ENCODE measurements around the gene JAML. TPM values are rescaled to one million over a fixed set of nuclear protein-coding genes. Genes with fewer than 3 reads are reported as not detected.

The JAML gene
- total and polyA plus RNA-seq, 2 of the 13 experiments (the other 11 are each of a cell fraction or from before 2014, with no cell fraction given) = 2.0 to 3.3 TPM

- Histone ChIP-seq H3K4me2 (ENCODE audit: low read depth, low read length) (peak within 1 kb of the TSS; percentile 81), H3K4me3 (replicated peaks in 1 of 3; ENCODE audit: insufficient read depth in 1 of 3, low read depth in 2 of 3, low read length in 3 of 3) (peak within 1 kb of the TSS; percentile 58 to 77 (median 66)), H3K4me1 (ENCODE audit: insufficient read depth, low read length) (peaks cover 43% of the 10 kb centered on the region), H3K27ac (ENCODE audit: extremely low read length, insufficient read depth, low read length) (peak within 1 kb of the TSS; percentile 43), H3K79me2 (ENCODE audit: insufficient read depth, low read length) (peaks cover 7% of the 10 kb centered on the region), H3K27me3 (ENCODE audit: control insufficient read depth in 1 of 2, insufficient read depth in 2 of 2, low read length in 2 of 2) (peaks cover 0 to 22% of the 10 kb centered on the region in 2 experiments; a peak in 4 of 5 replicates), H4K20me1 (ENCODE audit: insufficient read depth, low read length) (no peaks in the 10 kb centered on the region), H2AFZ (ENCODE audit: low read length) (peak within 1 kb of the TSS; percentile 16), H3K36me3 (replicated peaks in 1 of 2; ENCODE audit: control insufficient read depth in 1 of 2, insufficient read depth in 2 of 2, low read length in 2 of 2) (peaks cover 2 to 16% of the 10 kb centered on the region in 2 experiments; a peak in 2 of 5 replicates), H3K9me3 (ENCODE audit: low read length) (no peaks in the 10 kb centered on the region), H3K9ac (ENCODE audit: insufficient read depth, low read depth, low read length) (peak within 1 kb of the TSS; percentile 65)
- in situ Hi-C loops (cut with HindIII; ENCODE audit: extremely low pct_ligation_motif_present, low pct_unique_long_range_greater_than_20kb) (no loop called here), intact Hi-C loops (cut with micrococcal nuclease; ENCODE audit: unreplicated experiment) (loop anchor here (5.0 kb wide), 1 partner anchor 67 kb away; no protein-coding TSS in a partner anchor)
- 1% methylated on average over 14 of the region's 19 CpGs for WGBS (ENCODE audit: low lambda C conversion rate)
- ChIA-PET CTCF (ENCODE audit: low intra/inter-chr PET ratio, low total read pairs) (no interaction called here), POLR2A (interaction anchor here (0.7 to 1.7 kb wide), 7 partner anchors 12 to 69 kb away, joined by 3 to 11 read pairs (median 6); partner anchors contain the start of gene MPZL3)
- FAIRE-seq (peak; percentile 80), ATAC-seq (peak; percentile 97), DNase-seq (ENCODE audit: low spot score) (peak; percentile 81)
- BruUV-seq (replicated peaks) = TSS peak; percentile 62
- TF ChIP-seq ZNF142 (CRISPR knock-in tag; IDR thresholded peaks at IDR 0.05) (no peak), ZNF335 (CRISPR knock-in tag; IDR thresholded peaks at IDR 0.05) (0 out of 2 replicates have a peak, but pooled peaks have one; percentile 31), ESRRA (CRISPR knock-in tag; IDR thresholded peaks at IDR 0.05; ENCODE audit: low read depth) (no peak), ERF (CRISPR knock-in tag; IDR thresholded peaks at IDR 0.05) (peak; percentile 51; the same call in 1 of the 2 replicates), ZNF841 (CRISPR knock-in tag; IDR thresholded peaks at IDR 0.05; ENCODE audit: borderline replicate concordance) (no peak), KMT2B (CRISPR knock-in tag; IDR thresholded peaks at IDR 0.05) (0 out of 2 replicates have a peak, but pooled peaks have one; percentile 27), JARID2 (CRISPR knock-in tag; IDR thresholded peaks at IDR 0.05; ENCODE audit: insufficient replicate concordance) (no peak), MTA1 (CRISPR knock-in tag; IDR thresholded peaks at IDR 0.05; ENCODE audit: borderline replicate concordance) (peak; percentile 25; the same call in 1 of the 2 replicates), MTF2 (CRISPR knock-in tag; IDR thresholded peaks at IDR 0.05; ENCODE audit: borderline replicate concordance) (no peak)
- TF ChIP-seq, protein P1, sequence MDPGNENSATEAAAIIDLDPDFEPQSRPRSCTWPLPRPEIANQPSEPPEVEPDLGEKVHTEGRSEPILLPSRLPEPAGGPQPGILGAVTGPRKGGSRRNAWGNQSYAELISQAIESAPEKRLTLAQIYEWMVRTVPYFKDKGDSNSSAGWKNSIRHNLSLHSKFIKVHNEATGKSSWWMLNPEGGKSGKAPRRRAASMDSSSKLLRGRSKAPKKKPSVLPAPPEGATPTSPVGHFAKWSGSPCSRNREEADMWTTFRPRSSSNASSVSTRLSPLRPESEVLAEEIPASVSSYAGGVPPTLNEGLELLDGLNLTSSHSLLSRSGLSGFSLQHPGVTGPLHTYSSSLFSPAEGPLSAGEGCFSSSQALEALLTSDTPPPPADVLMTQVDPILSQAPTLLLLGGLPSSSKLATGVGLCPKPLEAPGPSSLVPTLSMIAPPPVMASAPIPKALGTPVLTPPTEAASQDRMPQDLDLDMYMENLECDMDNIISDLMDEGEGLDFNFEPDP (CRISPR knock-in tag; conservative IDR thresholded peaks at IDR 0.05) = 0 out of 2 replicates have a peak, but pooled peaks have one; percentile 71
- TF ChIP-seq, protein P2, sequence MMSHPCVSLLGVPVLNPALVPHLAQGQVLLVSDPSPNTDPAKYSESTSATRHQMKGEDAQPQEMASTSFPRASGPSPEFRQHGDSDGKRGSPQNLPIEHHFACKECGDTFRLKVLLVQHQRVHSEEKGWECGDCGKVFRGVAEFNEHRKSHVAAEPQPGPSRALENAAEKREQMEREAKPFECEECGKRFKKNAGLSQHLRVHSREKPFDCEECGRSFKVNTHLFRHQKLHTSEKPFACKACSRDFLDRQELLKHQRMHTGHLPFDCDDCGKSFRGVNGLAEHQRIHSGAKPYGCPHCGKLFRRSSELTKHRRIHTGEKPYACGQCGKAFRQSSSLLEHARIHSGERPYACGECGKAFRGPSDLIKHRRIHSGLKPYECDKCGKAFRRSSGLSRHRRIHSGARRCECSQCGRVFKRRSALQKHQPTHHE (CRISPR knock-in tag; IDR thresholded peaks at IDR 0.05; ENCODE audit: borderline replicate concordance) = no peak
- TF ChIP-seq, protein P3, sequence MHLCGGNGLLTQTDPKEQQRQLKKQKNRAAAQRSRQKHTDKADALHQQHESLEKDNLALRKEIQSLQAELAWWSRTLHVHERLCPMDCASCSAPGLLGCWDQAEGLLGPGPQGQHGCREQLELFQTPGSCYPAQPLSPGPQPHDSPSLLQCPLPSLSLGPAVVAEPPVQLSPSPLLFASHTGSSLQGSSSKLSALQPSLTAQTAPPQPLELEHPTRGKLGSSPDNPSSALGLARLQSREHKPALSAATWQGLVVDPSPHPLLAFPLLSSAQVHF (CRISPR knock-in tag; IDR thresholded peaks at IDR 0.05) = no peak
Observed at GRCh38 chr11:118263695-118264568, 39.1 kb upstream of the JAML start, which contains the start of gene MPZL2. Gene MPZL2, minus strand, starts transcription at chr11:118264297. Its CDS starts 144 bp downstream, at chr11:118264153.
